ENCODE measurements around the gene CIC.

CIC gene

DNA sequence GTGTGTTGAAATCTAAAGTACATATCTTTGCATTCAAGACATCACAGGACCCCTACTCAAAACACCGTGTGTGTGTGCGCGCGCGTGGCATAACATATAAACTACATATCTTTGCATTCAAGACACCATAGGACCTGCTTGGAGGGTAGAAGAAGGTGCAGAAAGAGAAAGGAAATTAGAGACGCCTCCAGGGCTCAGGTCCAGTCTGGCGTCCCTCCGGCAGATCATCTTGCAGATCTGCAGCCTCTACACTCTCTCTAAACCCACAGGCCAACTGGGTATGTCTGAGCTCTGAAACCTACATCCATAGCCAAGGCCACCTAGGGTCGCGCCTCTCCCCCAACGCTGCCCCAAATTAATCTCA, 34.0 kb downstream of the CIC start:
- no peak for FAIRE-seq
- no peak for DNase-seq (ENCODE audit: insufficient read length, low spot score)

DNA sequence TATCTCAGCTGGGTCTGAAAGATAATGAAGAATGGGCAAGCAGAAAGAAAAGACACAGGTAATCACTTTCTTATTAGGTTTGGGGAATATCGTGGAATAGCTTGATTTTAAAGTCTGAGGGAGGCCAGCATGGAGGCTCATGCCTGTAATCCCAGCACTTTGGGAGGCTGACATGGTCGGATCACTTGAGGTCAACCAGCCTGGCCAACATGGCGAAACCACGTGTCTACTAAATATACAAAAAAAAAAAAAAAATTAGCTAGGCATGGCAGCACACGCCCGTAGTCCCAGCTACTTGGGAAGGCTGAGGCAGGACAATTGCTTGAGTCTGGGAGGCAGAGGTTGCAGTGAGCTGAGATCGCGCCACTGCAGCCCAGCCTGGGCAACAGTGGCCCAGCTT, 34.8 kb downstream of the CIC start:
- FAIRE-seq: no peak
- no peak for DNase-seq (ENCODE audit: insufficient read length, low spot score)

DNA sequence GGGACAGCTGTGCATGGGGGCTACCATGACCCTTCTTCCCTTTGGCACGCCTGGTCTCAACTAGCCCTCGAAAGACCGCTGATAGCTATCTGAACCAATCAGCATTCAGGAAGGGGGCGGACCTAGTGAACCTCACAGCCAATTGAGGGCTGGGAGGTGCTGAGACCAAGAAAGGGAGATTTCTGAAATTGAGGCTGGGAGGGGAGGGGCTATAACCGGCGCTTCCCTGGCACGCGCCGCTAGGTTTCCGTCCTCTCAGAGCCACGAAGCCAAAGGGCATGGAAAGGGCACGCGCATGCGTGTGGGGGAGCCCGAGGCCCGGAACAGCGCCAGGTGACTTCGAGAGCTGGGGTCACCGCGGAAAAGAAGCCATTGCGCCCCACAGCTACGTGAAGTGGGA, 37.6 kb downstream of the CIC start:
- FAIRE-seq: no peak
- DNase-seq (ENCODE audit: insufficient read length, low spot score): no peak

DNA sequence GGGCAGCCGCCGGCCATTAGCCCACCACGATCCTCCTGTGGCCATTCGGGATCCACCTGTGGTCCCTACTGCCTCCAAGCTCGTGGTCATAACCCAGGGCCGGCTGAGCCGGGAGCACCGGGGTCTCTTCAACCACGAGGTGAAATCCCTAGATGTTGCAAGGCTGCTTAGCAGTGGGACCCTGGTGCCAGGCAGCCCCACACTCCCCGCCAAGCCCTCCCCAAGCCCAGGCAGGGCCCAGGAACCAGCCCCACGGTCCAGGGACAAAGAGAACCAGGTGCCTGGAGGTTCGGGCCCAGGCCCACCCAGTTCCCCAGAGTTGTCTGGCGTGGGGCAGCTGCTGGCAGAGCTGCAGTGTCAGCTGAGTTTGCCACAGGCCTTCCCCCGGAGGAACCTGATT, 40.6 kb downstream of the CIC start:
- DNase-seq (ENCODE audit: insufficient read length, low spot score) (no peak), FAIRE-seq (no peak)

DNA sequence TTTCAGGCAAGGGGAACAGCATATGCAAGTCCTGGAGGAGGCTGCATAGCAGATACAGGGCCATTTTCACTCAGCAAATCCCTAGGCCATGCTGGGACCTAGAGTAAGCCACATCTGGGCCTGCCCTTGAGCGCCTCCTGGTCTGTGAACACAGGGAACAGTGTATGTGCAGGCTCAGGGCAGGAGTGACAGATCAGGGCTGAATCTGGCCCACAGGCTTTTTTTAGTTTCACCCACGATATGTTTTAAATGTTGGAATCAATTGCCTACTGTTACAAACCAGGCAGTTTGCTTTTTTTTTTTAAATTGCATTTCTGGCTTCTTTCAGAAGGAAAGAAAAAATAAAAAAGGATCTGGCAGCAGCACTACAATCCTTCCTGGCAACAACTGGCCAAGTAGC, 42.6 kb downstream of the CIC start:
- DNase-seq (ENCODE audit: insufficient read length, low spot score): no peak

DNA sequence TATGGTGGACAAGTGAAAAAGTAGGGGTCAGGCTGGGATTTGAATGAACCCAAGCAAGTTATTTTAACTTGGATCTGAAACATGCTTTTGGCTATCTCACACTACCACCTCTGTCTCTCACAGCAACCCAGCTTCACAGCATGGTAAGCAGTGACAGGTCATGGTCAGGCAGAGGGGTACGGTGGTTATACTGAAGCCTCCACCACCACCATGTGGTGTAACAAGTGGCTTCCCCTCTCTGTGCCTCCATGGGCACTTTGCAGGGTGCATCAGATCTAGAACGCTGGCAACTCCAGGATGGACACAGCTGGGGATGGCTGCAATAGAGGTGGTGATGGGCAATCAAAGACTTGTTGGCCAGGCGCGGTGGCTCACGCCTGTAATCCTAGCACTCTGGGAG, 43.3 kb downstream of the CIC start:
- DNase-seq (ENCODE audit: insufficient read length, low spot score) (no peak), FAIRE-seq (no peak)

More for the DNA sequence above, 42.6 kb downstream of the CIC start:
- no peak for FAIRE-seq

DNA sequence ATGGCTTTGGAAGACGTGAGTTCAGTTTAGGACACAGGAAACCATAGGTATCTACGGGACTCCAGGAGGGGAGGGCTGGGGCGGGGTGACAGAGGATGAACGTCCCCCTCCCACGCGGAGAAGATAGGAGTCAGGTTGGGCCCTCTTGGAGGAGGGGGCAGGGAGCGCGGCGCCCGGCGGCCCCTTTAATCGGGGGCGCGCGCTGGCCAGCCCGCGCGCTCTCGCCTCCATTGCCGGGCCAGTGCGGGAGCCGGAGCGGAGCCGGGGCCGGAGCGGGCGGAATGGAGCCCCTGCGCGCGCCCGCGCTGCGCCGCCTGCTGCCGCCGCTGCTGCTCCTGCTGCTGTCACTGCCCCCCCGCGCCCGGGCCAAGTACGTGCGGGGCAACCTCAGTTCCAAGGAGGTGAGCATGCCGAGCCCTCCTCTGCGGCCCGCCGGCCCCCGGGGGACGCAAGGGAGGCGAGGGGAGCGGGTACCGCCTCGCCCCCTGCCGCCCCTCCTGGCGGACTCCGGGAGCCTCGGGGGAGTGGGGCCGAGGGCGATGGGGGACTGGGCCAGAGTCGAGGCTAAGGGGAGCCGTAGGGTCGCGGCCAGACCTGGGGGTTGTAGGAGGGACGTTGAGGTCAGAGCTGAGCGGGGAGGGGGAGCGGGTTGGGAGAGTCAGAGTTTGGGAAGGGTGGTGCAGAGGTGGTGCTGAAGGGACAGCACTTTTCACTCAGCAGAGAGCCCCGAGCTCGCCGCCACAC, 44.2 kb downstream of the CIC start, which contains the start of gene TMEM145:
Gene TMEM145, plus strand, starts transcription at position 214 of the 744 bp plus-strand sequence. Its CDS starts 68 bp downstream, at position 282.
- FAIRE-seq: peak; percentile 51
- DNase-seq (ENCODE audit: insufficient read length, low spot score): peak; percentile 71

DNA sequence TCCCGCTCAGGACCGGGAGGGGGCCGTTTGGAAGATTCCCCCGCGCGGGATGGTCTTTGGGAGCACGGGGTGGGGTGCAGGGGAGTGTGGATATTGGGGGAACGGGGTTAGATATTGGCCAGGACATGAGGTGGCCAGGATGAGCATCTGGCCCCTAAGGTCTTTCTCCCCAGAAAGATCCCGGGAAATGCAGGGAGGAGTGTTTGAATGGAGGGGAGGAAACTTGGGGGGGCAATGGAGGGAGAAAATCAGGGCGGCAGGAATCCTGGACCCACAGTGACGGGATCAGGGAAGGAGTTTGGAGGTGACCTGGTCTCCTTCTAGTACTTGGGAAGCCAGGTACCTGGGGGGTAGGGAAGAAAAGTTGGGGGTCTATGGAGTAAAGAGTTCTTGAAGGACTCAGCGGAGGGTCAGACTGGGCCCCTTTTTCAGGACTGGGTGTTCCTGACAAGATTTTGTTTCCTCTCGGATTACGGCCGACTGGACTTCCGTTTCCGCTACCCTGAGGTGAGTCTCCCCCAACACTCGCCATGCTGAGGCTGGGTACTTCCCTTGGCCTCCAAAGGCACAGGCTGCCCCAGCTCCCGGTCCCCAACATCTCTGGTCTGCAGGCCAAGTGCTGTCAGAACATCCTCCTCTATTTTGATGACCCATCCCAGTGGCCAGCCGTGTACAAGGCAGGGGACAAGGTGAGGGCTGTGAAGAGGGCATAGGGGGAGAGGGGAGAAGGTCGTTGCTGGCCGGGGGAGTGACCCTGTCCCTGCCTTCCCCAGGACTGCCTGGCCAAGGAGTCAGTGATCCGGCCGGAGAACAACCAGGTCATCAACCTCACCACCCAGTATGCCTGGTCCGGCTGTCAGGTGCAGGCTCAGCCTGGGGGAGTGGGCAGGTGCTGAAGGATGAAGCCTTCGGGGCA, 45.0 kb downstream of the CIC start:
- FAIRE-seq (no peak), DNase-seq (ENCODE audit: insufficient read length, low spot score) (no peak)

DNA sequence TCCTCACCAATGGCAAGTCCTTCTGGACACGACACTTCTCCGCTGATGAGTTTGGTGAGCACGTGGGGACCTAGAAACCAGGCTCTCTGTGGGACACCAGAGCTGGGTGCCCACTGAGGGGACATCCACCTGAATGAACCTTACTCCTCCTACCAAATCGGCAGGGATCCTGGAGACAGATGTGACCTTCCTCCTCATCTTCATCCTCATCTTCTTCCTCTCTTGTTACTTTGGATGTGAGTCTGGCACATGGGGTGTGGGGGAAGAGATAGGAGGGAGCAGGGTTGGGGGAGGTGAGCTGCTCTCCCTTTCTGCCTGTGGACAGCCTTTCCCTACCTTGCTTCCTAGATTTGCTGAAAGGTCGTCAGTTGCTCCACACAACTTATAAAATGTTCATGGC, 46.0 kb downstream of the CIC start:
- FAIRE-seq (no peak), DNase-seq (ENCODE audit: insufficient read length, low spot score) (no peak)

DNA sequence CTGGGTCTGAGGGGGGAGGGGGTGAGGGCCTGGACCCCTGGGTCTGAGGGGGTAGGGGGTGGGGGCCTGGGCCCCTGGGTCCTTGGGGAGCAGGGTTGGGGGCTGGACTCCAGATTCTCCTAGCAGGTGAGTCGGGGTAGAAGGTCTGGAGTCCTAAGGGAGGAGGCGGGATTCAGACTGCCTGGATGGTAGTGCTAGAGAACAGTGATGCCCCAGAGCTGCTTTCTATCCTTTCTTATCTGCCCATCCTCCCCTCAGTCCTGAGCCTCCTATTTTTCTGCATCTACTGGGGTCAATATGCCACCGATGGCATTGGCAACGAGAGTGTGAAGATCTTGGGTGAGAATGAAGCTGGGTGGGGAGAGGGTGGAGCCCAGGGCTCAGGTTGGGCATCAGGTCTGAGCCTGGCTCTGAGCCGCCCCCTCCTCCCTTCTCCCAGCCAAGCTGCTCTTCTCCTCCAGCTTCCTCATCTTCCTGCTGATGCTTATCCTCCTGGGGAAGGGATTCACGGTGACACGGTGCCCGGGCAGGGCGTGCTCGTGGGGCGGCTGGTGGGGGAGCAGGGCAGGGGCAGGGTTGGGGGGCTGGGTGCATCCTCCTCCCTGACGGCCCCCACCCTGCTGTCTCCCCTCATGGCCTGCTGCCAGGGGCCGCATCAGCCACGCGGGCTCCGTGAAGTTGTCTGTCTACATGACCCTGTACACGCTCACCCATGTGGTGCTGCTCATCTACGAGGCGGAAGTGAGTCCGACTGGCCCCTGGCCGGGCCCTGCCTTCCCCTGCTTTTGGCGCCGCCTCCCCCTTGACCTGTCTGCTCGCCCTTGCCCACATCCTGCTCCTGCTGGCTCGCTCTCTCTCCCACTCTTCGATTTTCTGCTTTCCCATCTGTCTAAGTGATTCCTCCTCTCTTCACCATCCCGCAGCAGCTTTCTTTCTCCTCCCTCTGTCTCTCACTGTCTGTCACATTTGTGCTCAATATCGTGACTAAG, 47.5 kb downstream of the CIC start:
- DNase-seq (ENCODE audit: insufficient read length, low spot score): no peak
- FAIRE-seq: peak; percentile 16

DNA sequence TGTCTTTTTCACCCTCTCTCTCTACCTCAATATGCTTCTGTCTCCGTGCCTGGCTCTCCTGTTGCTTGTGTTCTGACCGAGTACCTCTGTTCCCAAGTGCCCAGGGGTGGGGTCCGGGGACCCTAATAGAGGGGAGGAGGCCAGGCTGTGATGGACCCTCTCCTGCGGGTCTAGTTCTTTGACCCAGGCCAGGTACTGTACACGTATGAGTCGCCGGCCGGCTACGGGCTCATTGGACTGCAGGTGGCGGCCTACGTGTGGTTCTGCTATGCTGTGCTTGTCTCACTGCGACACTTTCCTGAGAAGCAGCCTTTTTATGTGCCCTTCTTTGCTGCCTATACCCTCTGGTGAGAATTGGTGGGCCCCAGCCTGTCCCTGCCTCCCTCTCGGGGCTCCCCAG, 48.5 kb downstream of the CIC start:
- no peak for FAIRE-seq

DNA sequence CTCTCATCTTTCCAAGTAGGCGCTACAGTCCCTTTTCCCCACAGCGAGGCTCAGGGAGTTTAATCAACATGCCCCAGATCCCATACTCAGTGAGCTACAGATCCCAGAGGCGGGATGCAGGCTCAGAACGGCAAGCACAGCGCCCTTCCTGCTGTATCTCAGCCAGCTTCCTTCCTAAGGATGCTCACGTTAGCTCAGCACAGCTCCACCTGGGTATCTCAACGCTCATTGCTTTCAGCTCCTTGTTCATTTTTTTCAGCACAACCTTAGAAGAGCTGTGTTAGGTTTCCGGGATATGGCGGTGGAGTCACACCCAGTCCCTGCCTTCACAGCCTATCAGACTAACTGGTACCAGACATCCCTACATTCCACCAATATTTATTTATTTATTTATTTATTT, 53.3 kb downstream of the CIC start:
- FAIRE-seq (no peak), DNase-seq (ENCODE audit: insufficient read length, low spot score) (no peak)

More for the DNA sequence above, 48.5 kb downstream of the CIC start:
- DNase-seq (ENCODE audit: insufficient read length, low spot score): no peak

DNA sequence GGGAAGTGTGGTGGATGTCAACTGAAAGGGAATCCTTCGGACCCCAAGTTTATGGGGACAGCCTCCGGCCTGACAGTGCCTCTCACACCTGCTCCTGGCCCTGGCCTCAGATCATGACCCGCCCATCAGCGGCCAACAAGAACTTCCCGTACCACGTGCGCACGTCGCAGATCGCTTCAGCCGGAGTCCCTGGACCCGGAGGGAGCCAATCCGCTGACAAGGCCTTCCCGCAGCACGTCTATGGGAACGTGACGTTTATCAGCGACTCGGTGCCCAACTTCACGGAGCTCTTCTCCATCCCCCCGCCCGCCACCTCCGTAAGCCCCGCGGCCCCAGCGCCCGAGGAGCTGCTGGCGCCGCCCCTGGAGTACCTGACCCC, 54.4 kb downstream of the CIC start:
- DNase-seq (ENCODE audit: insufficient read length, low spot score): no peak
- FAIRE-seq: no peak

DNA sequence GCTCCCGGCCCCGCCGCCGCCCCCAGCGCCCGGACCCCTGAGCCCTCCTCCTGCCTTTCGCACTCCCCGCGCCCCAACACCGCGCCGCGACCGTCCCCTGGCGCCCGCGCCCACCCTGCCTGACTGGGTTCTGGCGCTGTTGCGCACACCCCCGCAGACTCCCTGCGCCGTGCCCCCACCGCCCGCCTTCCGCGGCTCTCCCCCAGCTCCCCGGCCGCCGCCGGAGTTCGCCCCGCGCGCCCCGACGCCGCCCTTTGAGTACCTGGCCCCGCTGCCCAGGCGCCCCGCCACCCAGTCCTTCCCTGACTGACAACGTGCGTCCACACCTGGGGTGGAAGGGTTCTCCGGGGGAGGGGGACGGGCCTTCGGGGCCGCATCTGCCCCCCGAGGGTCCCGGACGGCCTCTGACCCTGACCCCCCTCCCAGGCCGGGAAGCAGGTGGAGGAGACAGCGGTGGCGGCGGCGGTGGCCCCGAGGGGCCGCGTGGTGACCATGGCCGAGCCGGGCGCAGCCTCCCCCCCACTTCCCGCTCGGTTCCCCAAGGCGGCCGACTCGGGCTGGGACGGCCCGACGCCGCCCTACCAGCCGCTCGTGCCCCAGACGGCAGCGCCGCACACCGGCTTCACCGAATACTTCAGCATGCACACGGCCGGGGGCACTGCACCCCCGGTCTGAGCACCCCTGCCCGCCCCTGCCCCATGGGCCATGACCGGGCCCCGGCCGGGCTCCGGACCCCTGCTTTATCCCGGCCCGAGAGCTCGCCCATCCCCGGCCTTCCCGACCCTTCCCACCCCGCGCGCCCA, 55.0 kb downstream of the CIC start:
- DNase-seq (ENCODE audit: insufficient read length, low spot score): no peak
- FAIRE-seq: no peak

DNA sequence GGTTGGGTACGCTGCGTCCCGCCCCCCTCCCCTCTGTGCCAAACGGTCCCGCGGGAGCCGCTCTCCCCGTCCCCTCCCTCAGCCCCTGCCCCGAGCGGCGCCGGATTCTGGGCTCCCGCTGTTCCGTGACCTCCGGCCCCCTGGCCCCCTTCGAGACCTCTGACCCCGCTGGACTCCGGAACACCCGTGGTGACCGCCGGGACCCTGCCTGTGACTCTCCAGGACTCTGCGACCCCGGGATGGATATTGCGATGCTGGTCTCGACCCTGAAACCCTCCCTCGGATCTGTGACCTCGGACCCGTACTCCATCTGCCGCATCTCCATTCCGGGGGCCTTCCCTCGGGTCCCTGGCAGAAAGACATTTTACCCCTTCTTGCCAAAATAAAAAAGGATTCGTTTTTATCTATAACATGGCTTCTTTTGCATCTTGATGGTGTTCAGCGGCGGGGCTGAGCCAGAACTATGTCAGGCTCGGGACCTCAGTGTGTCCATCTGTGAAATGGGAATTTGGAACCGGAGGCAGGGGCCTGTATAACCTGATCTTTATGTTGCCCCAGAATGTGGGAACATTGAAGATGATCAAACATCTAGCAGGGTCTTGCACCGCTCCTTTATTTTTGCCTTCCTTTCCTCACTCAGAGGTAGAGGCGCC, 55.7 kb downstream of the CIC start:
- FAIRE-seq (no peak), DNase-seq (ENCODE audit: insufficient read length, low spot score) (no peak)

DNA sequence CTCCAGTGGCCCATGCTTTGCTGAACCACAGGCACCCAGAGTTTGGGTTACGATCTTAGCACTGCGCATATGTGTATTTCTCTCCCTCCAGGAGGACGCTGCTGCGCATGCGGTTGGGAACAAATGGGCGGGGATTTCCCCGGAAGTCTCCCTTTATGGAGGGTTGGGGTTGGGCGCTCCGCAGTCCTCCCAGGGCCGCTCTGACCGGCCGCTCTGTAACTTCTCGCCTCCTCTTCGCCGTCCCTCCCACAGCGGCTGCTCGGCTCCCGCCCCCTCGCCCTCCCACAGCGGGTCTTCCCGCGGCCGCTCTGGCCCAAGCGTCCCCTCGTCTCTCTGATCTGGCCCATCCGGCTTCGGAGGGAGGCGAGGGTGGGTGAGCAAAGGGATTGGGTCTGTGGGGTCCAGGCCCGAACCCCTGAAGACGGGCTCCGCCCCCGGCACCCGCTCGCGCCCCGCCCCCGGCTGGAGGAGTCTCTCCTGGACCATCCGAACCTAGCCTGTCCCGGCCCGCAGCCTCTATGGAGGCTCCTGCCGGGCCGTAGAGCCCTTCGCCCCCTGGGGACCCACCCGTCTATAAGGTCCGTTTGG, 56.4 kb downstream of the CIC start, which contains the start of gene MEGF8:
Gene MEGF8, plus strand, starts transcription at position 328 of the 588 bp plus-strand sequence. CDS start 609 bp downstream, outside the sequence.
- peak; percentile 92 for FAIRE-seq
- DNase-seq (ENCODE audit: insufficient read length, low spot score): peak; percentile 99

DNA sequence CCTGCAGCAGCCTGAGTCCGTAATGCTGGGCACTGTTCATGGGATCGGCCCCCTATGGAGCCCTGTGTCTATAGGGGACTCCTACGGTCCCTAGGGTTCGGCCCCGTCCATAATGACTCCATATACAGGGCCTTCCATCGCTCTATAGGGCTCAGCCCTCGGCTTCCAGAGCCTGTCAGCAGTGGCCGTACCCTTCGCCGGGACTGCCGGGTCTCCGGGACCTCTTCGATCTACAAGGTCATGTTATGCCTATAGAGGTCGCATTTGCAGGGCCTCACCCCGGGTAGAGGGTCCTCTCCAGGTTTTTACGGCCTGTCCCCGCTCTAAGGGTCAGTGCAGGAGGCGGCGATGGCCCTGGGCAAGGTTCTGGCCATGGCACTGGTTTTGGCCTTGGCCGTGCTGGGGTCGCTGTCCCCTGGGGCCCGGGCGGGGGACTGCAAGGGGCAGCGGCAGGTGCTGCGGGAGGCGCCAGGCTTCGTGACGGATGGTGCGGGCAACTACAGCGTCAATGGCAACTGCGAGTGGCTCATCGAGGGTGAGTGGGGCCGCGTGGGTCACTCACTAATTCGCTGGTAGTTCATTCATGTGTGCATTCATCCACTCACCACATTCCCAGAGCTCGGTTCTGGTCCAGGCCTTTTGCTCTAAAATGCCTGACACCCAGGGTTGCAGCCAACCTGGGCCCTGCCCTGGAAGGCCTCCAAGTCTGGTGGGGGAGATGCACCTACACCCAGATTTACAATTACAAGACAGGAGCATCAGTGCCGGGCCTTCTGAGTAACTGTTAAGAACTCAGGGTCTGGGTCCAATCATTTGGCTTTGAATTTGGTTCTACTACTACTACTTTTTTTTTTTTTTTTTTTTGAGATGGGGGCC, 57.1 kb downstream of the CIC start:
- no peak for FAIRE-seq
- no peak for DNase-seq (ENCODE audit: insufficient read length, low spot score)

DNA sequence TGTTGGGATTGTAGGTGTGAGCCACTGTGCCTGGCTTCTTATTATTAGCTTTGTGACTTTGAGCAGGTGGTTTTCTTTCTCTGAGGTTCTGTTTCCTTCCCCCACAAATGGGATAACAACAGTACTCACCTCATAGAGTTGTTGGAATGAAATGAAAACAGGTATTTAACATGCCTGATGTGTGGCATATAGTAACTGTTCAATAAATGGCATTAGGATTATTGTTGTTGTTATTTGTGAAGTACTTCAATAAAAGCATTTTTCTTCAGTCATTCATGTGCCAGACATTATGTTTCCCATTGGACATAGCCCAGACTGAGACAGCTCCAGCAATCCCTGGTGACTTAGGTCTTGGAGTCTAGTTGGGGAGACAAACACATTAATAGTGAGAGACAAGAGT, 57.9 kb downstream of the CIC start:
- no peak for FAIRE-seq

More for the DNA sequence above, 57.9 kb downstream of the CIC start:
- DNase-seq (ENCODE audit: insufficient read length, low spot score): no peak
